Suprapubic skin (tissue), 4 donors: ENCODE data around the gene CYP2S1. TPM values are rescaled to one million over a fixed set of nuclear protein-coding genes. Genes with fewer than 3 reads are reported as not detected.

ENCODE experiments used
- DNase-seq, 2 donors: peaks; one replicate each; pipeline ENCODE4 v3.0.0-alpha.2; 2019; ENCODE audit warnings: low spot score in 2 of 2
- H3K27ac ChIP-seq: fragments of 200-600 bp; sonication (generic); one replicate; pipeline ENCODE4 v1.5.1; 2019
- H3K27me3 ChIP-seq: fragments of 200-600 bp; sonication (generic); one replicate; pipeline ENCODE4 v1.5.1; 2019
- H3K36me3 ChIP-seq: fragments of 200-600 bp; sonication (generic); one replicate; pipeline ENCODE4 v1.5.1; 2019
- H3K4me1 ChIP-seq: fragments of 200-600 bp; sonication (generic); one replicate; pipeline ENCODE4 v1.5.1; 2019
- H3K4me3 ChIP-seq: fragments of 200-600 bp; sonication (generic); one replicate; pipeline ENCODE4 v1.5.1; 2019; ENCODE audit warnings: mild to moderate bottlenecking
- H3K9me3 ChIP-seq: fragments of 200-600 bp; sonication (generic); one replicate; pipeline ENCODE4 v1.5.1; 2019
- EP300 ChIP-seq: sonication (generic); formaldehyde crosslinking; IDR thresholded peaks from one replicate; pipeline ENCODE4 v1.6.1; 2017; ENCODE audit warnings: antibody characterized with exemption
- POLR2A ChIP-seq, 2 donors: fragments of 450-650 bp; IDR thresholded peaks; one replicate each; pipeline ENCODE4 v1.6.1; 2017; ENCODE audit warnings: antibody characterized with exemption in 2 of 2, mild to moderate bottlenecking in 2 of 2, moderate library complexity in 2 of 2
- POLR2AphosphoS5 ChIP-seq, 3 donors: sonication (generic); formaldehyde crosslinking; IDR thresholded peaks; one replicate each; pipeline ENCODE4 v1.6.1; 2017; ENCODE audit warnings: antibody characterized with exemption in 3 of 3
- WGBS: methylation state at CpG from one replicate; pipeline ENCODE4 v1.1.5; 2018; 5-methylcytosine and 5-hydroxymethylcytosine counted together
- total RNA-seq, 4 donors: library from RNA; depleted of rRNA; stranded (reverse); fragments of >200 nt; gene quantifications; one replicate each; pipeline ENCODE4 v1.1.0, GENCODE V29; 2016
- TF ChIP-seq, protein P1 (sequence below), 2 donors: fragments of 200-600 bp in 1 of 2; fragments of 450-650 bp in 1 of 2; sonication (generic) in 1 of 2; IDR thresholded peaks; one replicate each; pipeline ENCODE4 v1.5.1; 2016 to 2019; ENCODE audit warnings: antibody characterized with exemption in 2 of 2, mild to moderate bottlenecking in 1 of 2, moderate library complexity in 1 of 2

The CYP2S1 gene
- total RNA-seq, 4 donors from 2014 or later: 1.8 to 6.5 (median 2.5) TPM

GRCh38 chr19:41156207-41156606, 36.8 kb upstream of the CYP2S1 start:
- no peaks in the 10 kb centered on the region for H3K36me3 ChIP-seq
- no peaks in the 10 kb centered on the region for H3K9me3 ChIP-seq
- H3K4me1 ChIP-seq: no peaks in the 10 kb centered on the region
- H3K4me3 ChIP-seq: no peak overlapping the region
- WGBS: 85% methylated on average over 2 of the region's 2 CpGs
- TF ChIP-seq POLR2A (IDR thresholded peaks at IDR 0.05) (no peak), EP300 (no peak), POLR2AphosphoS5 (IDR thresholded peaks at IDR 0.05) (no peak)
- TF ChIP-seq, protein P1, sequence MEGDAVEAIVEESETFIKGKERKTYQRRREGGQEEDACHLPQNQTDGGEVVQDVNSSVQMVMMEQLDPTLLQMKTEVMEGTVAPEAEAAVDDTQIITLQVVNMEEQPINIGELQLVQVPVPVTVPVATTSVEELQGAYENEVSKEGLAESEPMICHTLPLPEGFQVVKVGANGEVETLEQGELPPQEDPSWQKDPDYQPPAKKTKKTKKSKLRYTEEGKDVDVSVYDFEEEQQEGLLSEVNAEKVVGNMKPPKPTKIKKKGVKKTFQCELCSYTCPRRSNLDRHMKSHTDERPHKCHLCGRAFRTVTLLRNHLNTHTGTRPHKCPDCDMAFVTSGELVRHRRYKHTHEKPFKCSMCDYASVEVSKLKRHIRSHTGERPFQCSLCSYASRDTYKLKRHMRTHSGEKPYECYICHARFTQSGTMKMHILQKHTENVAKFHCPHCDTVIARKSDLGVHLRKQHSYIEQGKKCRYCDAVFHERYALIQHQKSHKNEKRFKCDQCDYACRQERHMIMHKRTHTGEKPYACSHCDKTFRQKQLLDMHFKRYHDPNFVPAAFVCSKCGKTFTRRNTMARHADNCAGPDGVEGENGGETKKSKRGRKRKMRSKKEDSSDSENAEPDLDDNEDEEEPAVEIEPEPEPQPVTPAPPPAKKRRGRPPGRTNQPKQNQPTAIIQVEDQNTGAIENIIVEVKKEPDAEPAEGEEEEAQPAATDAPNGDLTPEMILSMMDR (IDR thresholded peaks at IDR 0.05): no peak
- H3K27me3 ChIP-seq: no peaks in the 10 kb centered on the region
- H3K27ac ChIP-seq: no peak overlapping the region
- no peak for DNase-seq

DNA sequence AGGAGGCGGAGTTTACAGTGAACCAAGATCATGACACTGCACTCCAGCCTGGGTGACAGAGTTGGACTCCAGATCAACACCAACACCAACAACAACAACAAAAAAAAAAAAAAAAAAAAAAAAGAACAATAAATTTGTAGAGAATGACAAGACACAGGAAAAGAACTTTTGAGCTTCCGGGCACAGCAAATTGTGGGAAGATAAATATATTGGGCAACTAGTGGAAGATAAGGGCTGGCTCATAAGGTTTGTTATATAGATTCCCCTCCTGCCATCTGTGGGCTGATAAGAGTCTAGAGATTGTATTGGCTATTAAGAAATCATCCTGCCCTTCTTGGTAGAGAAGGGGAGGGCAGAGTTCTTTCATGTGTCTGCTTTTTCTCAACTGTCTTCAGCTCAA, 33.1 kb upstream of the CYP2S1 start:
- WGBS: 77% methylated on average over 2 of the region's 2 CpGs
- TF ChIP-seq POLR2AphosphoS5 (IDR thresholded peaks at IDR 0.05): no peak
- TF ChIP-seq, protein P1 (IDR thresholded peaks at IDR 0.05): no peak
- no peak for TF ChIP-seq EP300
- TF ChIP-seq POLR2A (IDR thresholded peaks at IDR 0.05): no peak
- Histone ChIP-seq H3K9me3 (no peaks in the 10 kb centered on the region), H3K4me1 (no peaks in the 10 kb centered on the region), H3K36me3 (no peaks in the 10 kb centered on the region), H3K4me3 (no peak overlapping the region), H3K27ac (no peak overlapping the region), H3K27me3 (no peaks in the 10 kb centered on the region)
- no peak for DNase-seq

GRCh38 chr19:41161903-41162302, 31.1 kb upstream of the CYP2S1 start:
- WGBS: 96% methylated on average over 5 of the region's 5 CpGs
- Histone ChIP-seq H3K27me3 (no peaks in the 10 kb centered on the region), H3K27ac (no peak overlapping the region), H3K36me3 (no peaks in the 10 kb centered on the region), H3K4me1 (no peaks in the 10 kb centered on the region), H3K4me3 (no peak overlapping the region), H3K9me3 (no peaks in the 10 kb centered on the region)
- no peak for DNase-seq
- TF ChIP-seq POLR2AphosphoS5 (IDR thresholded peaks at IDR 0.05) (no peak), POLR2A (IDR thresholded peaks at IDR 0.05) (no peak), EP300 (no peak)
- TF ChIP-seq, protein P1 (IDR thresholded peaks at IDR 0.05): no peak

DNA sequence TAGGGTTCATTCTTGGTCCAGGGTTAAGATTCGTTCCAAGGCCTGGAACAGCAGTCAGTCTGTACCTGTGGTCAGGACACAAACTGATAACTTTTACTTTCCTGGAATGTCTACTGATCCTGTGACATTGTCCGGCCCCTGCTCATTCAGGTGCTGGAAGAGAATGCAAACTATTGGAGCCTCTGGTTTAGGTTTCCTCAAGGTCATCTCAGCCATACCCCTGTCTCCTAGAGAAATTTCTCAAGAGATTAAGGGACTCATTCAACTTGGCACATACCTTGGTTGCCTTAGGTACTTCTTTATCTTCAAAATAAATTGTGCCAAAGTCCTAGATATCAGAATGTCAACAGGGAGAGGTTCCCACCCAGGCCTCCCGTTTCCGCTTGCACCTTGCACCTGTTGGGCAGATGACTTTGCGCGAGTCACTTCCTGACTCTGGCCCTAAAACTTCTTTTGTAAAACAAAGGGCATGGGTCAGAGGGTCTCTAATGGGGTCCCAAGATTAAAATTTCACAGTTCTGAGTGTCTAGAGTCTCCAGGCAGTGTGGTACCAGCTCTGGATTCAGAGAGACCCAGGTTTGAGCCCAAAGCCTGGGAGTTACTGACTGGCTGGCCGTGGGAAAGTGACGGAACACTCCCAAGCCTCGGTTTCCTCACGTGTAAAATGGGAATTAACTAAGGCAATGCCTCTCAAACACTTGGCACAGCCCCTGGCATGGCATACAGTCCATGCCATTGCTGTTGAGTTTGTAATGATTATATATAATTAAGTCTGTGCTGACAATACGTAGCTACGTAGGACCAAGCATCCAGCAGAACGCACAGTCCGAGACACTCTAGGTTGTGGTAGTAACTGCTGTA, 25.8 kb upstream of the CYP2S1 start:
- no peak overlapping the region for H3K4me3 ChIP-seq
- TF ChIP-seq POLR2A (IDR thresholded peaks at IDR 0.05) (no peak), POLR2AphosphoS5 (IDR thresholded peaks at IDR 0.05) (no peak), EP300 (no peak)
- TF ChIP-seq, protein P1 (IDR thresholded peaks at IDR 0.05): no peak
- H3K27ac ChIP-seq: no peak overlapping the region
- H3K4me1 ChIP-seq: no peaks in the 10 kb centered on the region
- no peaks in the 10 kb centered on the region for H3K9me3 ChIP-seq
- no peaks in the 10 kb centered on the region for H3K36me3 ChIP-seq
- DNase-seq: no peak
- 88% methylated on average over 14 of the region's 14 CpGs for WGBS
- H3K27me3 ChIP-seq: no peaks in the 10 kb centered on the region

DNA sequence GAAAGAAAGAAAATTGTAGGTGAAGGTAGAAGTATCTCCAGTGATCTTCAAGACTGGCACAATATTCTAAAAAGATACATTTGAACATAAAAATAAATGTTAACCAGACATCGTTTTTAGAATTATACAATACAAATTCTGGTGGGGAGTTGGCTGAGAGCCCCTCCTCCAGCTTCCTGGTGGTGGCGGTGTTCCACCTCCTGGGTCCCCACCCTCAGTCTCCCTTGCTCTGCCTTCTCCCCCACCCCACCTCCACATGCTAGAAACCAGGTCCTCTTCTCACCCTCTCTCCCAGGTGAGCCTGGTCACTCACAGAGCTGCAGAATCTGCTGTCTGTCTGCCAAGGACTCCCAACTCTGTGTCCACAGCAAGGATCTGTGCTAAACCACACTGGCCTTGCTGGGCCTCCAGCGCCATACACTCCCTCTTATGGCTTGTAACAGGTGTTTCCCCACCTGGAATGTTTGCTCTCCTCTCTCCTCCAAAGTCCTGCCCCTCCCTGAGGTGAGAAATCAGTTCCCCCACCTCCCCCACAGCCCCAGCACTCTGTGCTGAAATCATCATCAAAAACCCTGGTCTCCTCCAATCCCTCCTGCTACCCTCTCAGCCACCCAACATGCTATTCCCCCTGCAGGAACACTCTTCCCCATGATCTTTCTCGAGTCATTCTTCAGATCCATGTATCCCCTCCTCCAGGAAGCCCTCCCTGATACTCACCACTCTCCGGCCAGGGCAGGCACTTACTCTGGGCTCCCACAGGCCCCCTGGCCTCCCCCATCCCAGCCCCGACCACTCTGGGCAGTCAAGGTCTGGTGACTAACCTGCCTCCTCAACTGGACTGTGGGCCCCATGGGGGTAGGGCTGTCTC, 20.5 kb upstream of the CYP2S1 start:
- no peaks in the 10 kb centered on the region for H3K9me3 ChIP-seq
- no peaks in the 10 kb centered on the region for H3K27me3 ChIP-seq
- no peak overlapping the region for H3K27ac ChIP-seq
- DNase-seq: no peak
- H3K36me3 ChIP-seq: no peaks in the 10 kb centered on the region
- H3K4me3 ChIP-seq: no peak overlapping the region
- WGBS: 70% methylated on average over 6 of the region's 6 CpGs
- TF ChIP-seq POLR2AphosphoS5 (IDR thresholded peaks at IDR 0.05): no peak
- TF ChIP-seq, protein P1 (IDR thresholded peaks at IDR 0.05): no peak
- TF ChIP-seq POLR2A (IDR thresholded peaks at IDR 0.05): no peak
- TF ChIP-seq EP300: no peak
- peaks cover 25% of the 10 kb centered on the region for H3K4me1 ChIP-seq
